ENCODE measurements around the gene UBAP1L. TPM values are rescaled to one million over a fixed set of nuclear protein-coding genes. Genes with fewer than 3 reads are reported as not detected.

Gene UBAP1L
- polyA plus RNA-seq, 1 experiment = 1.0 TPM

DNA sequence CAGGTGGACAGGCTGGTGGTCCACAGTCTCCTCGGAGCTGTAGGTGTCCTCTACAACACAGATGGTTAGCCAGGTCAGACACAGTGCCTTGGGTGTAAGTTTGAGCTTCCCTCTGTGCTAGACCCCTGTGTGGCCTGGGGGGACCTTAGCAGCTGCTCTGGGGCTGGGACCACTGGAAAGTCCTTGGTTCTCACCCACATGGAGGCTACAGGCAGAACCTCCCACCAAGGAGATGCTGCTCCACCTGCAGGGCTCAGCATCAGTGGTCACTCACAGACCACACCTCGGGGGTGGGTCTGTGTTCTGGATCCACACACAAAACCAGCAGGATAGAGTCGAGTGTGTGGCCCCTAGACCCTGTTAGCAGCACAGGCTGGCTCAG lies 55.6 kb downstream of the UBAP1L start:
- H3K4me3 ChIP-seq (ENCODE audit: low read depth, low read length) = no peak overlapping the region
- CTCF ChIA-PET = interaction anchor here (3.5 to 5.8 kb wide), 2 partner anchors 18 to 42 kb away, joined by 13 to 36 read pairs; partner anchors contain the start of gene KBTBD13
- H3K36me3 ChIP-seq (ENCODE audit: control insufficient read depth, insufficient read depth, low read length) = no peaks in the 10 kb centered on the region
- DNase-seq (ENCODE audit: low read depth) = no peak
- TF ChIP-seq CTCF (IDR thresholded peaks at IDR 0.05; ENCODE audit: insufficient read depth, low read depth, low read length) = no peak
- peaks cover 13% of the 10 kb centered on the region for H3K27me3 ChIP-seq (ENCODE audit: control insufficient read depth, insufficient read depth, low read length)
- POLR2A ChIA-PET = no interaction called here

DNA sequence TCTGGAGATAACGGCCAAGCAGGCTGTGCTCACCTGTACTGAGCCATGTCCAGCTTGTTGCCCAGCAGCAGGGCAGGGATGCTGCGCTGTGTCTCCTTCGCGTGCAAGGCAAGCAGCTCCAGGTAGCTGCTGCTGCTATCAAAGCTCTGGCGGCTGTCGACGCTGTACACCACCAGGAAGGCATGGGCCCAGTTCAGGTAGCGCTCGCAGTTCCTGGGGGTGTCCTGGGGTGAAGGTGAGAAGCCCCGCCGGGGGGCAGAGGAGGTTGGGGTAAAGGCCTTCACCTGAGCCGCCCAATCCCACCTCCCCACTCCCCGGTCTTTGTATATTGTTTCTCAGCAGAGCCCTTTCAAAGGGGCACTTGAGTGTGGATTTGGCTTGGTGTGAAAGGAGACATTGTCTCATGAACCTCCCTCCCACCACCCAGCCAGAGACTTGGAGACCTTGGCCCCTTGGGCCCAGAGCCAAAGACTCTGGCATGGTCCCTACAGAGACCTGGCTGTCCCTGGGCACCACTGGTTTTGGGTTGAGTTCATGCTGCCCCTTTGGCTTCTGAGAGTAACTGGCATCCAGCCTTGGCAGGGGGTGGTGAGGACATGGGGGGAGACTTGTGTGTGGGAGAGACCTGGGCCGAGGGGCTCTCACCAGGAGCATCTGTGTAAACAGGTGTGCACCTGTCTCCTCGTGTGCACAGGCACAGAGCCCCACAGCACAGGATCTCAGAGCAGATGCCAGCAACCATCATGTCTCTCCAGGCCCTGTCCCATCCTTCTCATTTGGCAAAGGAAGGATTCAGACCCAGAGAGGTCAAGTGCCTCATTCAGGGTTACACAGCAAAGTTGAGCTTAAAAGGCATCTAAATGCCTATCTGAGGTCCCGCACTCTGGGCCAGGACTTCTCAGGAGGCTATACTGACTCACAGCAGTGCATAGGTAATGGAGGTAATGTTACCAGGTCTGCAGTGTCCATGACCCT lies 56.3 kb downstream of the UBAP1L start:
- CTCF ChIA-PET = interaction anchor here (0.8 to 10.8 kb wide), 4 partner anchors 15 to 42 kb away, joined by 3 to 301 read pairs (median 24); partner anchors contain the start of gene KBTBD13
- H3K27me3 ChIP-seq (ENCODE audit: control insufficient read depth, insufficient read depth, low read length) = peaks cover 12% of the 10 kb centered on the region
- POLR2A ChIA-PET = no interaction called here
- no peaks in the 10 kb centered on the region for H3K36me3 ChIP-seq (ENCODE audit: control insufficient read depth, insufficient read depth, low read length)
- no peak overlapping the region for H3K4me3 ChIP-seq (ENCODE audit: low read depth, low read length)
- no peak for TF ChIP-seq CTCF (IDR thresholded peaks at IDR 0.05; ENCODE audit: insufficient read depth, low read depth, low read length)
- no peak for DNase-seq (ENCODE audit: low read depth)

GRCh38 chr15:65057549-65057940 lies 57.5 kb downstream of the UBAP1L start:
- Histone ChIP-seq H3K27me3 (ENCODE audit: control insufficient read depth, insufficient read depth, low read length) (peaks cover 7% of the 10 kb centered on the region), H3K36me3 (ENCODE audit: control insufficient read depth, insufficient read depth, low read length) (no peaks in the 10 kb centered on the region), H3K4me3 (ENCODE audit: low read depth, low read length) (no peak overlapping the region)
- no peak for DNase-seq (ENCODE audit: low read depth)
- no peak for TF ChIP-seq CTCF (IDR thresholded peaks at IDR 0.05; ENCODE audit: insufficient read depth, low read depth, low read length)
- ChIA-PET POLR2A (no interaction called here), CTCF (interaction anchor here (0.8 to 10.8 kb wide), 3 partner anchors 10 to 24 kb away, joined by 3 to 301 read pairs (median 57); partner anchors contain the start of genes KBTBD13 and RASL12)

DNA sequence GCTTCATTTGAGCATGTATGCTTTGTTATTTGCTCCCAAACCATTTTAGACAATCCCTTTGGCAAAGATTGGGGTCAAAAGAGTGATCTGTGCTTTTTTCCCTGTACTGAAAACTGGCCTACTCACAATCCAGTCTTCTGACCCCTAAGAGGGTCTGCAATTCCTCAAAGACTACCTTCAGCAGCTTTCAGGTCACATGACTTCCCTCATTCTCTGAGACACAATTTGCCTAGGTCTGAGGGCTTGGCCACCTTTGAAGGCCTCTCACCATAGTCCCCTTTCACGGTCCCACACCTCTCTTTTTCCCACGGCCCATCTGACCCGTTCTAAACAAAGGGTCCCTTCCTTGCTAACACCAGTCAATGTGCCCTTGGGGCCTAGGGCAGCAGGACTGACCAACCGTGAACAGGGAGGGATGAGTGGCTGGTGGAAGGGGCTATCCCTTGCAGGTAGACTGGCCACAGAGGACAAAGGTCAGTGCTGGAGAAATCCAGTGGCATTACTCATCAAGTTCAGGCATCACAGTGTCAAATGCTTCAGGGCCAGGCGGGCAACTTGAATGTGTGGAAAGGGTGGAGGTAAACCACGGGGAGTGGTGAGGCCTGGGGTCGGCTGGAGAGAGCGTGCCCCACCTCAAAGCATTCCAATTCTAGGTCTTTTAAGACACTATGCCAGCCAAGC lies 58.0 kb downstream of the UBAP1L start:
- Histone ChIP-seq H3K36me3 (ENCODE audit: control insufficient read depth, insufficient read depth, low read length) (no peaks in the 10 kb centered on the region), H3K27me3 (ENCODE audit: control insufficient read depth, insufficient read depth, low read length) (peaks cover 7% of the 10 kb centered on the region), H3K4me3 (ENCODE audit: low read depth, low read length) (no peak overlapping the region)
- TF ChIP-seq CTCF (IDR thresholded peaks at IDR 0.05; ENCODE audit: insufficient read depth, low read depth, low read length) = no peak
- POLR2A ChIA-PET = no interaction called here
- CTCF ChIA-PET = interaction anchor here (5.6 to 10.8 kb wide), 3 partner anchors 11 to 44 kb away, joined by 57 to 301 read pairs (median 70); partner anchors contain the start of genes KBTBD13 and RASL12
- DNase-seq (ENCODE audit: low read depth) = no peak

GRCh38 chr15:65056106-65056505 lies 58.9 kb downstream of the UBAP1L start:
- no peak for DNase-seq (ENCODE audit: low read depth)
- Histone ChIP-seq H3K27me3 (ENCODE audit: control insufficient read depth, insufficient read depth, low read length) (peaks cover 7% of the 10 kb centered on the region), H3K4me3 (ENCODE audit: low read depth, low read length) (no peak overlapping the region), H3K36me3 (ENCODE audit: control insufficient read depth, insufficient read depth, low read length) (no peaks in the 10 kb centered on the region)
- ChIA-PET POLR2A (no interaction called here), CTCF (interaction anchor here (1.7 to 10.8 kb wide), 6 partner anchors 11 to 45 kb away, joined by 7 to 301 read pairs (median 44); partner anchors contain the start of genes KBTBD13, RASL12 and SLC51B)
- TF ChIP-seq CTCF (IDR thresholded peaks at IDR 0.05; ENCODE audit: insufficient read depth, low read depth, low read length) = no peak

Measured in BJ (cell line).